ENCODE measurements around the gene CMSS1.

DNA sequence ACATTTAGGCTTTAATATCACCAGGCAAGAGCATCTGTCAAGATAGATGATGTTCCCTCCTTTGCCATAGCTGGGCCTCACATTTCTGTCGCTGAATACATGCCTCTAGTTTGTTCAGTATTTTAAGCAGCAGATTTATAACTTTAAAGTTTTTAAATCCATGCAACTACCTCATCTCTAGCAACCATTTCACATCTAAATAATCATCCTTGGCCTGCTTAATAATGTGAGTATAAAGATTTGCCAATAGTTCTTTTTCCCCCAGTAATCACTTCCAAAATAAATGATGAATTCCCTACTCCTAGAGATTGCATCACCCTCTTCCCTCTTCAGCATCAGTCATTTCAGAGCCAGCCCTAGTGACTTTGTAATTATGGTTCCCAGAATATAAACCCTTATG lies 332.8 kb downstream of the CMSS1 start:
- TF ChIP-seq CTCF (IDR thresholded peaks at IDR 0.05 in 4 of 5, conservative IDR thresholded peaks at IDR 0.05 in 1 of 5) = no peak
- TF ChIP-seq POLR2A (IDR thresholded peaks at IDR 0.05) = no peak
